Activated CD4-positive, alpha-beta T cell treated with anti-CD3 and anti-CD28 coated beads for 36 hours (primary cell): ENCODE measurements around the gene UQCRHL. TPM values are rescaled to one million over a fixed set of nuclear protein-coding genes. Genes with fewer than 3 reads are reported as not detected.
A peak's percentile ranks its signal among the peaks of the same experiment; 100 is the strongest.
"Not testable (repeated sequence)": the region's sequence is repeated elsewhere in the genome, so short reads cannot be mapped to it uniquely, and the experiment has no call there.

Source experiments
- ATAC-seq: fragments of 200-7000 bp; cut with Tn5 transposase; one replicate; pipeline ENCODE4 v1.10.0; 2021; ENCODE audit warnings: mild to moderate bottlenecking, moderate library complexity
- CTCF ChIA-PET: fragments of 350-600 bp; sonication (Branson Sonifier 250); formaldehyde crosslinking; loops from one replicate; lab custom pipeline; 2021; ENCODE audit warnings: antibody characterized with exemption; lab: Charles Lee
- POLR2A ChIA-PET: fragments of 350-600 bp; sonication (Branson Sonifier 250); formaldehyde crosslinking; loops from one replicate; lab custom pipeline; 2021; ENCODE audit warnings: antibody characterized with exemption, inconsistent platforms; lab: Charles Lee
- DNase-seq: peaks from one replicate; pipeline ENCODE4 v3.0.0-alpha.2; 2020
- H3K27ac Mint-ChIP-seq: one replicate; pipeline ENCODE4 v1.8.0; 2021; ENCODE audit warnings: mixed read lengths
- H3K27me3 Mint-ChIP-seq: one replicate; pipeline ENCODE4 v1.8.0; 2021; ENCODE audit warnings: mixed read lengths
- H3K36me3 Mint-ChIP-seq: one replicate; pipeline ENCODE4 v1.8.0; 2021; ENCODE audit warnings: low read depth, mixed read lengths
- H3K4me1 Mint-ChIP-seq: one replicate; pipeline ENCODE4 v1.8.0; 2021; ENCODE audit warnings: mixed read lengths
- H3K4me3 Mint-ChIP-seq: one replicate; pipeline ENCODE4 v1.8.0; 2021; ENCODE audit warnings: mild to moderate bottlenecking, moderate library complexity, mixed read lengths
- H3K9me3 Mint-ChIP-seq: one replicate; pipeline ENCODE4 v1.8.0; 2021; ENCODE audit warnings: low read depth, mixed read lengths
- intact Hi-C, 2 experiments: fragments of 100-400 bp; cut with DNase I in 1 of 2; cut with micrococcal nuclease in 1 of 2; formaldehyde crosslinking; loops; one replicate each; pipeline versions ENCODE4 v1.14.2 to v1.15.1; 2022 to 2024; cut with DNase I, micrococcal nuclease
- total RNA-seq, 2 experiments: library from RNA; stranded (reverse); gene quantifications; one replicate each; pipeline ENCODE4 v1.2.3, GENCODE V29; 2021

UQCRHL gene
- 1 to 10 TPM; 1.4 to 1.9 TPM for total RNA-seq

DNA sequence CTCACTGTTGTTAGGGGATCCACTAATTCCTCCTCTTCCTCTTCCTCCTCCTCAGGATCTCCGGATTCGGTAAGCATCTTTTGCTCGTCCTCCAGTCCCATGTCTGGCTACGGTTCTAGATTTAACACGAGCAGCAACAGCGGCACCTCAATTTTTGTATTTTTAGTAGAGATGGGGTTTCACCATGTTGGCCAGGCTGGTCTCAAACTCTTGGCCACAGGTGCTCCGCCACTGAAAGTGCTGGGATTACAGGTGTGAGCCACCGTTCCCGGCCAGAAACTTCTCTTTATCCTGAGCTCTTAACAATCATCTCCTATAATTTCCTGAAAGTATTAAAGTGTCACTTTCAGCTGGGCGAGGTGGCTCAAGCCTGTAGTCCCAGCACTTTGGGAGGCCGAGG is at the start of gene UQCRHL:
TSS of gene UQCRHL (minus strand) at position 101 of the 400 bp plus-strand sequence. CDS start at position 101, 0 bp downstream.
- H3K4me1 Mint-ChIP-seq, ATAC-seq, H3K27ac Mint-ChIP-seq, H3K9me3 Mint-ChIP-seq, H3K36me3 Mint-ChIP-seq, H3K27me3 Mint-ChIP-seq, DNase-seq, POLR2A ChIA-PET, H3K4me3 Mint-ChIP-seq, intact Hi-C loops: not testable (repeated sequence)
- CTCF ChIA-PET = interaction anchor here (1.3 kb wide), 1 partner anchor 8 kb away, joined by 6 read pairs; no protein-coding TSS in a partner anchor

DNA sequence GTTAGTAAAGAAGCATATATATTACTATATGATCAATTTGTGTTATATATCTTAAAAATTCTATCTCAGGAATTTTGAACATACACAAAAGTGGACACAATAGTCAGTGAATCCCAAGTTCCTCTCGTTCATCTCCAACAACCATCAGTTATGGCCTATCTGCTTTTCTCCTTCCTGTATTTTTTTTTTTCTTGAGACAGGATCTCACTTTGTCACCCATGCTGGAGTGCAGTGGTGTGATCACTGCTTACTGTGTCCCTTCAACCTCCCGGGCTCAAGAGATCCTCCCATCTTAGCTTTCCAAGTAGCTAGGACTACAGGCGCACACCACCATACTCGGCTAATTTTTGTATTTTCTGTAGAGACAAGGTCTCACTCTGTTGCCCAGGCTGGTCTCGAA is 49.4 kb upstream of the UQCRHL start:
- no peaks in the 10 kb centered on the region for H3K27me3 Mint-ChIP-seq
- peaks cover 2% of the 10 kb centered on the region for H3K36me3 Mint-ChIP-seq
- peaks cover 26% of the 10 kb centered on the region for H3K4me1 Mint-ChIP-seq
- DNase-seq (no peak), ATAC-seq (no peak)
- CTCF ChIA-PET = no interaction called here
- POLR2A ChIA-PET = interaction anchor here (0.7 kb wide), 1 partner anchor 23 kb away, joined by 7 read pairs; no protein-coding TSS in a partner anchor
- H3K4me3 Mint-ChIP-seq = no peak overlapping the region
- intact Hi-C loops = no loop called here
- H3K9me3 Mint-ChIP-seq = no peaks in the 10 kb centered on the region
- H3K27ac Mint-ChIP-seq = no peak overlapping the region

DNA sequence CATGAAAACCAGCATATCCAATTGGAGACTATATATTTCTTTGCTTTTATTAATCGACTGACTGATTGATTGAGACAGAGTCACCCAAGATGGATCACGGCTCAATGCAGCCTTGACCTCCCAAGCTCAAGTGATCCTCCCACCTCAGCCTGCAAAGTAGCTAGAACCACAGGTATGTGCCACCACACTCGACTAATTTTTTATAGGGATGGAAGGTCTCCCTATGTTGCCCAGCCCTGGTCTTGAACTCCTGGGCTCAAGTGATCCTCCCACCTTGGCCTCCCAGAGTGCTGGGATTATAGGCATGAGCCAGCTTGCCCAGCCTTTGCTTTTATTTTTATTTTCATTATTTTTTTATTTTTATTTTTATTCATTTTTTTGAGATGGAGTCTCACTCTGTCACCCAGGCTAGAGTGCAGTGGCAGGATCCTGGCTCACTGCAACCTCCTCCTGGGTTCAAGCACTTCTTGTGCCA is 45.4 kb upstream of the UQCRHL start:
- Mint-ChIP-seq H3K27me3 (no peaks in the 10 kb centered on the region), H3K4me1 (peaks cover 40% of the 10 kb centered on the region), H3K36me3 (peaks cover 18% of the 10 kb centered on the region), H3K27ac (no peak overlapping the region), H3K9me3 (no peaks in the 10 kb centered on the region), H3K4me3 (no peak overlapping the region)
- intact Hi-C loops = no loop called here
- ATAC-seq = no peak
- DNase-seq = no peak
- POLR2A ChIA-PET = no interaction called here
- CTCF ChIA-PET = interaction anchor here (1.3 kb wide), 1 partner anchor 37 kb away, joined by 7 read pairs; no protein-coding TSS in a partner anchor

DNA sequence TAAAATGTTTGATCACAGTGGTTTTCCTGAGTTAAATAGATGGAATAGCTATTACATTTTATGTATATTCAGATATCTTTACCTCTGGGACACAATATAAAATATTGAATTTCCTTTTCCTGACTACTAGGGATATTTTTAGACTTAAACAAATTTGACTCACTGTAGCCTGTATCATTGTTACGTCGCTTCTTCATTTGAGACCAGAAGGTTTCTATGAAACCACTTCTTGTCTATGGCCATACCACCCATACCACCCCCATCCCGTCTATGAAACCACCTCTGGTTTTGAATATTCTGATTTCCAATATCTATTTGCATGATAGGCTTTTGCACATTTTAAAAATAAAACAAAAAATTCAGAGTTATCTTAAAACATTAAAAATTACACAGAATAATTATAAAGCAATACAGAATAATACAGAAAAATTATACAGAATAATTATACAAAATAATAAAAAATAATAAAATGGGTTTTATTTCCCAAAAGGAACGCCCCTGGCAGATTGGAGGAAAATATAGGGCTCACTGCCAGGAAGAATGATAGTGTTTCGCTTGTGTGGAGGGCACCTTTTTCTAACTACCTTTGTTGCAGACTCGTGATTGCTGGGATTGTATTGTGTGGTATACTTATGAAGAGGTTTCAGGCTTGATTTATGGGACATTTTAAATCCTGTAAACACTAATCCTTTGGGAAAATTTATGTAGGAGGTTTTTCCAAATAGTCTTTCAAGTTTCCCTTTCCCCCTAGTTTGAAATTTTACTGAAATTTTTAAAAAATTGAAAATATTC is 44.8 kb upstream of the UQCRHL start:
- no peak overlapping the region for H3K4me3 Mint-ChIP-seq
- POLR2A ChIA-PET = no interaction called here
- H3K4me1 Mint-ChIP-seq = peaks cover 40% of the 10 kb centered on the region
- ATAC-seq (no peak), DNase-seq (peak; percentile 17)
- peaks cover 18% of the 10 kb centered on the region for H3K36me3 Mint-ChIP-seq
- H3K27me3 Mint-ChIP-seq = no peaks in the 10 kb centered on the region
- H3K27ac Mint-ChIP-seq = no peak overlapping the region
- CTCF ChIA-PET = interaction anchor here (1.0 to 1.3 kb wide), 2 partner anchors 34 to 36 kb away, joined by 3 to 7 read pairs; no protein-coding TSS in a partner anchor
- no peaks in the 10 kb centered on the region for H3K9me3 Mint-ChIP-seq
- intact Hi-C loops = no loop called here

DNA sequence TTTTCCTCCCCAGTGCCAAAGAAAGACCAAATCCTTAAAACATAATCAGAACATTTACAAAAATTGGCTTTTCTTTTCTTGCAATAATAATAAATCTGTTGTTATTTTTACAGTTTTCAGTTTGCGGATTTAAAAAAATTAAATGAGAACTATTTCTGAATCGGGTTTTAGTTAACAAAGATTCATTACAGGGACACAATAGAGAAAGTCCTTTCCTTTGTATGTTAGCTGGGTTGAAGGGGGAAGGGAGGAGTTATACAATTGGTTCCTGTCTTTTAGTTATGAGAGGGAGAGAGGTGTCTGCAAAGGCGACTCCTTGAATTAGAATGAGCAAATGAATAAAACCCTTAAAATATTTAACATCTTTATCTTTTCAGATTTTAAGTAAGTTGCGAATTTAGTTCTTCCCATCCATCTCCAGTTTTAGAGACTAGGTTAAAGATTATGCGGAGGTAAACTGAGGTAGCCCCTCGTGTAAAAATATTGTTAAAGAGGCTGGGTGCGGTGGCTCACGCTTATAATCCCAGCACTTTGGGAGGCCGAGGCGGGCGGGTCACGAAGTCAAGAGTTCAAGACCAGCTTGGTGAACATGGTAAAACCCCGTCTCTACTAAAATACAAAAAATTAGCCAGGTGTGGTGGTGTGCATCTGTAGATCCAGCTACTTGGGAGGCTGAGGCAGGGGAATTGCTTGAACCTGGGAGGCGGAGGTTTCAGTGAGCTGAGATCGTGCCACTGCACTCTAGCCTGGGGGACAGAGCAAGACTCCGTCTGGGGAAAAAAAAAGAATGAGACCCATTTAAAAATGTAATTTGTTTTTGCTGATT is 44.0 kb upstream of the UQCRHL start:
- intact Hi-C loops = no loop called here
- DNase-seq (no peak), ATAC-seq (no peak)
- Mint-ChIP-seq H3K4me3 (peak overlapping the region; percentile 21), H3K4me1 (peaks cover 39% of the 10 kb centered on the region), H3K27me3 (no peaks in the 10 kb centered on the region), H3K9me3 (no peaks in the 10 kb centered on the region), H3K36me3 (peaks cover 18% of the 10 kb centered on the region), H3K27ac (no peak overlapping the region)
- ChIA-PET CTCF (interaction anchor here (0.8 to 1.6 kb wide), 5 partner anchors 9 to 36 kb away, joined by 3 to 7 read pairs (median 5); no protein-coding TSS in a partner anchor), POLR2A (no interaction called here)

DNA sequence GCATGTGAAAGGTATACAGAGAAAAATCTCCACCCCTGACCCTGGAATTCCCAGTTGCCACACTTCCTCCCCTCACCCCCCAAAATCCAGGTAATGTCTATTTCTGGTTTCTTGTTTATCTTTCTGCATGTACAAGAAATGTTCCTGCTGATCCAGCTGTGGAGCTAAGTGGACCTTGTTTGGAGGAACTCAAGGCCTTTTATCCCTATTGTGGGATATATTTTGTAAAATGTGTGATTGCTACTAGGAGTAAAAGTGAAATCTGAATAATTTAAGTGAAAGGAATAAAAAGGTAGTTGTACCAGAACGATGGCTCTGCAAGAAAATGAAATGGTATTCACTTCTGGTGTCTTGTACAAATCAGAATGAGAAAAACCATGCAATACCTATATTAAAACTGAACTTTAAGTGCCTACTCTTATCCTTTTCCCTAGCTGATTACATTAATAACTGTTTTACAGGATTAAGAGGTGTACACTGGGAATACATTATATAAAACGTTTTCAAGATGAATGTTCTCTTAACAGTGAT is 43.1 kb upstream of the UQCRHL start:
- ChIA-PET CTCF (interaction anchor here (0.7 to 1.6 kb wide), 5 partner anchors 10 to 126 kb away, joined by 3 to 6 read pairs (median 3); no protein-coding TSS in a partner anchor), POLR2A (interaction anchor here (0.5 to 4.7 kb wide), 2 partner anchors 11 to 18 kb away, joined by 3 to 71 read pairs; no protein-coding TSS in a partner anchor)
- Mint-ChIP-seq H3K36me3 (peaks cover 18% of the 10 kb centered on the region), H3K9me3 (no peaks in the 10 kb centered on the region), H3K4me1 (peaks cover 44% of the 10 kb centered on the region), H3K27ac (peak overlapping the region; percentile 59), H3K4me3 (peak overlapping the region; percentile 89), H3K27me3 (no peaks in the 10 kb centered on the region)
- DNase-seq (no peak), ATAC-seq (no peak)
- intact Hi-C loops = no loop called here

DNA sequence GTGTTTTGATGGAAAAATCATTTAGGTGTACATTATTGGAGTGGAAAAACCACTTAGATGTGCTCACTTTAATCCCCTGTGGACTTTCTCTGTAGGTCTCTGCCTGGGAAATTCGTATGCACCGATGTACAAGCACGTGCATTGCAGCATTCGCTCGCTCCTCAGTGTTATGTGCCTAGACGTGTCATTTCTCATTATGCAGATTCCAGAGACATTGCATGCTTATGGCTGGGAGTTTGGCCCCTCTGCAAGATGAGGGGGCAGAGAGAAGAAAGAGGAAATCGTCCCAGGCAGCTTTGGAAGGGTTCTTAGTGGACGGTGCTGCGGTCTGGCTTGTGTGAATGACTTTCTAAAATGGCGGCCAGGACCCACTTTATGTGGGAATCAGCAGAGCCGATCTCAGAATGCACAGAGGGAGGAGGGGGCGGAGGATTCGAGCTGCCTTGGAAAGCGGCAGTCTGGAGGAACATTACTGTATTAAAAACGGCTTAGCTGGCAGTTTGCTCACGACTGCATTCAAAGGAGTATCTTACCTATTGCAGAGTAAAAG is 42.4 kb upstream of the UQCRHL start:
- Mint-ChIP-seq H3K27me3 (no peaks in the 10 kb centered on the region), H3K4me3 (peak overlapping the region; percentile 89), H3K4me1 (peaks cover 51% of the 10 kb centered on the region), H3K27ac (peak overlapping the region; percentile 94), H3K9me3 (no peaks in the 10 kb centered on the region), H3K36me3 (peaks cover 18% of the 10 kb centered on the region)
- POLR2A ChIA-PET = interaction anchor here (0.5 to 4.7 kb wide), 4 partner anchors 12 to 126 kb away, joined by 3 to 71 read pairs (median 4); partner anchors contain the start of gene ZBTB17
- CTCF ChIA-PET = interaction anchor here (0.7 to 1.6 kb wide), 7 partner anchors 12 to 126 kb away, joined by 3 to 9 read pairs (median 3); no protein-coding TSS in a partner anchor
- no peak for ATAC-seq
- DNase-seq = peak; percentile 61
- intact Hi-C loops = loop anchor here in 1 of 2 experiments (5.0 kb wide), 2 partner anchors 67 to 233 kb away; partner anchors contain the start of gene DDI2

DNA sequence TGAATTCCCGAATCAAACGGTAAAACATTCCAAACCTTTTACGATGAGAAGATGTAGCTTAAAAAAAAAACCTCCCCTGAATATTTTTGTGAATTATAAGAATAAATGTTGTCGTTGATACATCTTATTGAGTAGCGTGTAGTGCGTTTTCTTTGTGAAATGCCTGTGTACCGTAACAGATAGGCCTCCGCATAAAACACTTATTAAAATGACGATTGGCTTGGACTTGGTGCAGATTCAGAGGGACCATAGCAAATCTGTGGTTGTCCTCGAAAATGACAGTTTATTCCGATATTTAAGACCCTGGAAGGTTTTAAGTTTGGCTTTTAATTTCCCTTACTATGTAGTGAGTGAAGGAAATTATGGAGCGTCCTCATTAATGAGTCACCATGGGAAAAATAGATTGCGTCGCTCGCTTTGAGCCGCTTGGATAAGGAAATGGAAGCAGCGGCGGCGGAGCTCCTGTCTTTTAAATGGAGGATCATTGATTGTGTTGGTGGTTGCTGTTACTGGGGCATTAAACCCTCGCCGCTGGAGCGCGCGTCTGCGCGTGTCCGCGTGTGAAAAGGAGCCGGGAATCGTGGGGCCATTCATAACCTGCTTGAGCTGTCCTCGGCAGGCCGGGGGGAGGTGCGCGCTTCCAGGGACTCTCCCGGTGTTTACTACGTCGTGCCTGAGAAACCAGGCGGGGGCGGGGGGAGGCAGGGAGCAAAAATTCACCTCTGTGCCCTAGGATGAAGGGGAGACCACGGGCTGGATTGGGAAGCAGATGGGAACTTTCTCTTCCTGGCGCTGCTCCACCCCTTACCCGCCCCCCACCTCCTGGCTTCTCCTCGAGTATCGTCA is 41.7 kb upstream of the UQCRHL start:
- Mint-ChIP-seq H3K9me3 (no peaks in the 10 kb centered on the region), H3K27ac (peak overlapping the region; percentile 94)

DNA sequence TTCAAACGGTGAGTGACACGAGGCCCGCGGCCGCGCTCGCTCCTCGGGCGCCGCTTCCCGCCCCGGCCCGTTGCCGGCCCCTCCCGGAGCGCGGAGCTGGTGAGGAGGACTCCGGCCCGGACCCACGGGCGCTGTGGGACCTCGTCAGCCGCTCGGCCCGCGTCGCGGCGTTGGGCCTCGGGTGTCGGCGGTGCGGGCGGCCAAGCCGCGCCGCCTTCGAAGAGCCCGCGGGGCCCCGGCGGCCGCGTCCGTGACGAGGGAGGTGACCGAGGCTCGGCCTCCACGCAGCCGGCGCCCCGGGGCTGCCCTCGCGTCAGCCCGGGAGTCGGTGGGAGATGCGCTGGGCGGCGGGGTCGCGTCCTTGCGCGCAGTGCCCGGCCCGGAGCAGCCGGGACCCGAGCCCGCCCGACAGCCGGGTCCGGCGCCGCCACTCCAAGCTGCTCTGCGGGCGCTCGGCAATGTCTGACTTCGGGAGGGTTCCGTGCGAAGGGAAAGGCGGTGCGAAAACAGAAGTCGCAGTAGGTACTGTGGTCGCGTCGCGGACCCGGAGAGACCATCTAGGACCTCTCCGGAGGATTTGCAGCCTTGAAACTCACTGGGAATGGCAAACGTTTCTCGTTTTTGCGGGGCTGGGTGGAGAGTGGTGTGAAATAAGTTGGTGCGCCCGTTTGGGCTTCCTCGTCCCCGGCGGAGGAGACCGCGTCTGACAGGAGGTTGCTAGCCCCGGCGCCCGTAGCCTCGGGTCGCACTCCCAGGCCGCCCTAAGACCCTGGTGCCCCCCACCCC is 40.9 kb upstream of the UQCRHL start:
- peaks cover 51% of the 10 kb centered on the region for H3K4me1 Mint-ChIP-seq
- no peaks in the 10 kb centered on the region for H3K27me3 Mint-ChIP-seq
- H3K36me3 Mint-ChIP-seq = peaks cover 18% of the 10 kb centered on the region
- peak; percentile 68 for DNase-seq
- H3K4me3 Mint-ChIP-seq = peak overlapping the region; percentile 91
- H3K9me3 Mint-ChIP-seq = no peaks in the 10 kb centered on the region
- intact Hi-C loops = loop anchor here in 1 of 2 experiments (5.0 kb wide), 2 partner anchors 69 to 231 kb away; partner anchors contain the start of gene DDI2
- CTCF ChIA-PET = interaction anchor here (0.7 to 1.9 kb wide), 7 partner anchors 10 to 164 kb away, joined by 3 to 10 read pairs (median 4); no protein-coding TSS in a partner anchor
- POLR2A ChIA-PET = interaction anchor here (0.6 to 4.7 kb wide), 6 partner anchors 11 to 570 kb away, joined by 3 to 71 read pairs (median 4); partner anchors contain the start of gene ZBTB17
- peak overlapping the region; percentile 94 for H3K27ac Mint-ChIP-seq
- peak; percentile 9 for ATAC-seq

More for the DNA sequence above, 41.7 kb upstream of the UQCRHL start:
- intact Hi-C loops = loop anchor here in 1 of 2 experiments (5.0 kb wide), 2 partner anchors 68 to 232 kb away; partner anchors contain the start of gene DDI2
- Mint-ChIP-seq H3K4me3 (peak overlapping the region; percentile 89), H3K4me1 (peaks cover 47% of the 10 kb centered on the region), H3K36me3 (peaks cover 18% of the 10 kb centered on the region), H3K27me3 (no peaks in the 10 kb centered on the region)
- DNase-seq = peak; percentile 86
- ChIA-PET CTCF (interaction anchor here (0.7 to 1.6 kb wide), 6 partner anchors 16 to 164 kb away, joined by 3 to 9 read pairs (median 4); no protein-coding TSS in a partner anchor), POLR2A (interaction anchor here (1.1 to 4.7 kb wide), 3 partner anchors 13 to 127 kb away, joined by 3 to 71 read pairs (median 4); partner anchors contain the start of gene ZBTB17)
- ATAC-seq = peak; percentile 7
